ENCODE measurements around the gene HMGN4.

DNA sequence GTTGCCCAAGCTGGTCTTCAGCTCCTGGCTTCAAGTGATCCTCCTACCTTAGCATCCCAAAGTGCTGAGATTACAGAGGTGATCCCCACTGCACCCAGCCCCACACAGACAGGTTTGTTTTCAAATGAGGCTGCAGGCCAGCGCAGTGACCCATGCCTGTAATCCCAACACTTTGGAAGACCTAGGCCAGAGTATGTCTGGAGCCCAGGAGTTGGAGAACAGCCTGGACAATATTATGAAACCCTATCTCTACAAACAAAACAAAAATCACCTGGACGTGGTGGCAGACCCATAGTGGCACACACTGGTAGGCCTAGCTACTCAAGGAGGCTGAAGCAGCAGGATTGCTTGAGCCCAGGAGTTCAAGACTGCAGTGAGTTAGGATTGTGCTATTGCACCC, 8.0 kb upstream of the HMGN4 start:
- no peak for TF ChIP-seq HNRNPL (IDR thresholded peaks at IDR 0.05; ENCODE audit: low read depth, low read length)
- no peak for TF ChIP-seq DNMT1 (IDR thresholded peaks at IDR 0.05)
- no peak for TF ChIP-seq SMARCE1 (IDR thresholded peaks at IDR 0.05)
- no peak for TF ChIP-seq HSF4 (CRISPR knock-in tag; IDR thresholded peaks at IDR 0.05; ENCODE audit: borderline replicate concordance)
- TF ChIP-seq MYBL2 (IDR thresholded peaks at IDR 0.05; ENCODE audit: low read depth): no peak
- TF ChIP-seq MYBL2 (CRISPR knock-in tag; IDR thresholded peaks at IDR 0.05; ENCODE audit: borderline replicate concordance): no peak
- TF ChIP-seq, protein P1, sequence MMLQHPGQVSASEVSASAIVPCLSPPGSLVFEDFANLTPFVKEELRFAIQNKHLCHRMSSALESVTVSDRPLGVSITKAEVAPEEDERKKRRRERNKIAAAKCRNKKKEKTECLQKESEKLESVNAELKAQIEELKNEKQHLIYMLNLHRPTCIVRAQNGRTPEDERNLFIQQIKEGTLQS (IDR thresholded peaks at IDR 0.05): no peak
- TF ChIP-seq, protein P1 (CRISPR knock-in tag; conservative IDR thresholded peaks at IDR 0.05): no peak
- no peak for TF ChIP-seq GATAD2B (IDR thresholded peaks at IDR 0.05; ENCODE audit: borderline replicate concordance)
- TF ChIP-seq ZNF239 (CRISPR knock-in tag; IDR thresholded peaks at IDR 0.05): no peak
- TF ChIP-seq, protein P2, sequence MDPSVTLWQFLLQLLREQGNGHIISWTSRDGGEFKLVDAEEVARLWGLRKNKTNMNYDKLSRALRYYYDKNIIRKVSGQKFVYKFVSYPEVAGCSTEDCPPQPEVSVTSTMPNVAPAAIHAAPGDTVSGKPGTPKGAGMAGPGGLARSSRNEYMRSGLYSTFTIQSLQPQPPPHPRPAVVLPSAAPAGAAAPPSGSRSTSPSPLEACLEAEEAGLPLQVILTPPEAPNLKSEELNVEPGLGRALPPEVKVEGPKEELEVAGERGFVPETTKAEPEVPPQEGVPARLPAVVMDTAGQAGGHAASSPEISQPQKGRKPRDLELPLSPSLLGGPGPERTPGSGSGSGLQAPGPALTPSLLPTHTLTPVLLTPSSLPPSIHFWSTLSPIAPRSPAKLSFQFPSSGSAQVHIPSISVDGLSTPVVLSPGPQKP (CRISPR knock-in tag; IDR thresholded peaks at IDR 0.05): no peak
- TF ChIP-seq SIRT6 (IDR thresholded peaks at IDR 0.05; ENCODE audit: low read depth, low read length): no peak
- TF ChIP-seq, protein P3, sequence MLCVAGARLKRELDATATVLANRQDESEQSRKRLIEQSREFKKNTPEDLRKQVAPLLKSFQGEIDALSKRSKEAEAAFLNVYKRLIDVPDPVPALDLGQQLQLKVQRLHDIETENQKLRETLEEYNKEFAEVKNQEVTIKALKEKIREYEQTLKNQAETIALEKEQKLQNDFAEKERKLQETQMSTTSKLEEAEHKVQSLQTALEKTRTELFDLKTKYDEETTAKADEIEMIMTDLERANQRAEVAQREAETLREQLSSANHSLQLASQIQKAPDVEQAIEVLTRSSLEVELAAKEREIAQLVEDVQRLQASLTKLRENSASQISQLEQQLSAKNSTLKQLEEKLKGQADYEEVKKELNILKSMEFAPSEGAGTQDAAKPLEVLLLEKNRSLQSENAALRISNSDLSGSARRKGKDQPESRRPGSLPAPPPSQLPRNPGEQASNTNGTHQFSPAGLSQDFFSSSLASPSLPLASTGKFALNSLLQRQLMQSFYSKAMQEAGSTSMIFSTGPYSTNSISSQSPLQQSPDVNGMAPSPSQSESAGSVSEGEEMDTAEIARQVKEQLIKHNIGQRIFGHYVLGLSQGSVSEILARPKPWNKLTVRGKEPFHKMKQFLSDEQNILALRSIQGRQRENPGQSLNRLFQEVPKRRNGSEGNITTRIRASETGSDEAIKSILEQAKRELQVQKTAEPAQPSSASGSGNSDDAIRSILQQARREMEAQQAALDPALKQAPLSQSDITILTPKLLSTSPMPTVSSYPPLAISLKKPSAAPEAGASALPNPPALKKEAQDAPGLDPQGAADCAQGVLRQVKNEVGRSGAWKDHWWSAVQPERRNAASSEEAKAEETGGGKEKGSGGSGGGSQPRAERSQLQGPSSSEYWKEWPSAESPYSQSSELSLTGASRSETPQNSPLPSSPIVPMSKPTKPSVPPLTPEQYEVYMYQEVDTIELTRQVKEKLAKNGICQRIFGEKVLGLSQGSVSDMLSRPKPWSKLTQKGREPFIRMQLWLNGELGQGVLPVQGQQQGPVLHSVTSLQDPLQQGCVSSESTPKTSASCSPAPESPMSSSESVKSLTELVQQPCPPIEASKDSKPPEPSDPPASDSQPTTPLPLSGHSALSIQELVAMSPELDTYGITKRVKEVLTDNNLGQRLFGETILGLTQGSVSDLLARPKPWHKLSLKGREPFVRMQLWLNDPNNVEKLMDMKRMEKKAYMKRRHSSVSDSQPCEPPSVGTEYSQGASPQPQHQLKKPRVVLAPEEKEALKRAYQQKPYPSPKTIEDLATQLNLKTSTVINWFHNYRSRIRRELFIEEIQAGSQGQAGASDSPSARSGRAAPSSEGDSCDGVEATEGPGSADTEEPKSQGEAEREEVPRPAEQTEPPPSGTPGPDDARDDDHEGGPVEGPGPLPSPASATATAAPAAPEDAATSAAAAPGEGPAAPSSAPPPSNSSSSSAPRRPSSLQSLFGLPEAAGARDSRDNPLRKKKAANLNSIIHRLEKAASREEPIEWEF (CRISPR knock-in tag; IDR thresholded peaks at IDR 0.05): no peak
- TF ChIP-seq, protein P4, sequence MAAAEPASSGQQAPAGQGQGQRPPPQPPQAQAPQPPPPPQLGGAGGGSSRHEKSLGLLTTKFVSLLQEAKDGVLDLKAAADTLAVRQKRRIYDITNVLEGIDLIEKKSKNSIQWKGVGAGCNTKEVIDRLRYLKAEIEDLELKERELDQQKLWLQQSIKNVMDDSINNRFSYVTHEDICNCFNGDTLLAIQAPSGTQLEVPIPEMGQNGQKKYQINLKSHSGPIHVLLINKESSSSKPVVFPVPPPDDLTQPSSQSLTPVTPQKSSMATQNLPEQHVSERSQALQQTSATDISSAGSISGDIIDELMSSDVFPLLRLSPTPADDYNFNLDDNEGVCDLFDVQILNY (CRISPR knock-in tag; IDR thresholded peaks at IDR 0.05): no peak
- TF ChIP-seq POLR2AphosphoS5 (IDR thresholded peaks at IDR 0.05; ENCODE audit: control insufficient read depth, insufficient read depth, low read depth, low read length): no peak

Measured in K562 (cell line).